GM12878 (cell line): ENCODE results near the gene BTBD8. TPM values are rescaled to one million over a fixed set of nuclear protein-coding genes. Genes with fewer than 3 reads are reported as not detected.

Source experiments
- ATAC-seq: fragments of 200-7000 bp; cut with Tn5 transposase; 3 replicates; pipeline ENCODE4 v1.9.1; 2020; ENCODE audit warnings: mild to moderate bottlenecking, moderate library complexity
- BruUV-seq: library from RNA; stranded (reverse); fragments of 400-500 nt; replicated peaks from 2 replicates; lab custom pipeline; 2021; lab: Mats Ljungman, UMichigan
- CTCF ChIA-PET: fragments of 300-600 bp; sonication (Branson Sonifier 250); formaldehyde crosslinking; extraction: SDS; loops from one replicate; lab custom pipeline; 2021; ENCODE audit warnings: inconsistent platforms; lab: Yijun Ruan, JAX
- POLR2A ChIA-PET: fragments of 350-600 bp; formaldehyde crosslinking; extraction: SDS; loops from one replicate; lab custom pipeline; 2021; ENCODE audit warnings: inconsistent platforms; lab: Charles Lee
- RAD21 ChIA-PET: fragments of 300-600 bp; sonication (Branson Sonifier 250); formaldehyde crosslinking; loops from one replicate; lab custom pipeline; 2023; ENCODE audit warnings: antibody characterized with exemption; ENCODE audit not compliant: unreplicated experiment; lab: Charles Lee
- SMC1A ChIA-PET: fragments of 300-600 bp; sonication (Branson Sonifier 250); formaldehyde crosslinking; loops from one replicate; lab custom pipeline; 2023; ENCODE audit not compliant: unreplicated experiment, uncharacterized antibody; lab: Charles Lee
- DNase-seq: peaks from one replicate; pipeline ENCODE4 v3.0.0-alpha.2; 2011; ENCODE audit warnings: low read depth, low spot score
- FAIRE-seq: peaks from 3 replicates; lab custom pipeline; 2011; peaks lifted over from hg19 to GRCh38; lab: Jason Lieb, UNC
- H2AFZ ChIP-seq: 2 replicates; pipeline ENCODE4 v1.6.0; 2011; ENCODE audit warnings: low read depth, low read length, control low read depth; ENCODE audit not compliant: control insufficient read depth
- H3K27ac ChIP-seq: 2 replicates; pipeline ENCODE4 v1.5.1; 2011; ENCODE audit warnings: control low read depth; ENCODE audit not compliant: control insufficient read depth, insufficient read depth
- H3K27me3 ChIP-seq, 2 experiments: replicated peaks in 1 of 2; 2 replicates each; pipeline versions ENCODE4 v1.6.0 to v1.6.1; 2011; ENCODE audit warnings: low read length in 1 of 2; ENCODE audit not compliant: control insufficient read depth in 2 of 2, insufficient read depth in 2 of 2
- H3K36me3 ChIP-seq, 2 experiments: 2 replicates each; pipeline ENCODE4 v1.5.1; 2011; ENCODE audit warnings: low read length in 1 of 2; ENCODE audit not compliant: control insufficient read depth in 2 of 2, insufficient read depth in 2 of 2
- H3K4me1 ChIP-seq: 2 replicates; pipeline ENCODE4 v1.6.1; 2011; ENCODE audit warnings: mild to moderate bottlenecking, low read length, moderate library complexity, mixed read lengths; ENCODE audit not compliant: control insufficient read depth, insufficient read depth
- H3K4me2 ChIP-seq: 2 replicates; pipeline ENCODE4 v1.6.0; 2011; ENCODE audit warnings: control low read depth; ENCODE audit not compliant: control insufficient read depth, insufficient read depth
- H3K4me3 ChIP-seq: fragments of 200-600 bp; sonication (generic); 2 replicates; pipeline ENCODE4 v1.5.1; 2016
- H3K79me2 ChIP-seq: 2 replicates; pipeline ENCODE4 v1.6.0; 2011; ENCODE audit warnings: low read length; ENCODE audit not compliant: control insufficient read depth, insufficient read depth
- H3K9ac ChIP-seq: 2 replicates; pipeline ENCODE4 v1.8.0; 2011; ENCODE audit warnings: low read length, control low read depth, mixed read lengths; ENCODE audit not compliant: control insufficient read depth, insufficient read depth
- H3K9me3 ChIP-seq: replicated peaks from 3 replicates; pipeline ENCODE4 v1.5.1; 2011; ENCODE audit warnings: mild to moderate bottlenecking, low read length; ENCODE audit not compliant: control insufficient read depth, insufficient read depth
- H4K20me1 ChIP-seq: 2 replicates; pipeline ENCODE4 v1.6.0; 2011; ENCODE audit not compliant: control insufficient read depth, insufficient read depth
- CHD1 ChIP-seq: IDR thresholded peaks from 2 replicates; pipeline ENCODE4 v1.6.1; 2012; ENCODE audit warnings: low read depth, low read length, improper control_type of control experiment
- FOS ChIP-seq: IDR thresholded peaks from 3 replicates; pipeline ENCODE4 v1.6.1; 2011; ENCODE audit warnings: borderline replicate concordance; ENCODE audit not compliant: insufficient read length; ENCODE audit errors: extremely low read depth
- HCFC1 ChIP-seq: fragments of 150-350 bp; IDR thresholded peaks from 2 replicates; pipeline ENCODE4 v1.6.1; 2014; ENCODE audit warnings: low read length
- KDM1A ChIP-seq: fragments of 200-600 bp; sonication (generic); IDR thresholded peaks from 2 replicates; pipeline ENCODE4 v1.6.1; 2016; ENCODE audit warnings: borderline replicate concordance
- NR2C2 ChIP-seq: IDR thresholded peaks from 2 replicates; pipeline ENCODE4 v1.6.1; 2011; ENCODE audit warnings: borderline replicate concordance, low read depth; ENCODE audit not compliant: control insufficient read depth, insufficient read length
- PAX8 ChIP-seq: fragments of 450-650 bp; IDR thresholded peaks from 2 replicates; pipeline ENCODE4 v1.6.1; 2017; ENCODE audit warnings: mild to moderate bottlenecking, moderate library complexity
- POLR2AphosphoS5 ChIP-seq: IDR thresholded peaks from 2 replicates; pipeline ENCODE4 v1.6.1; 2011; ENCODE audit warnings: mild to moderate bottlenecking, low read length, inconsistent platforms
- RAD51 ChIP-seq: fragments of 450-650 bp; IDR thresholded peaks from 2 replicates; pipeline ENCODE4 v1.6.1; 2016; ENCODE audit warnings: moderate library complexity, mild to moderate bottlenecking, inconsistent platforms
- STAT1 ChIP-seq: fragments of 450-650 bp; conservative IDR thresholded peaks from 2 replicates; pipeline ENCODE4 v1.6.1; 2014; ENCODE audit warnings: antibody characterized with exemption, mild to moderate bottlenecking
- ZBED1 ChIP-seq: IDR thresholded peaks from 2 replicates; pipeline ENCODE4 v1.6.1; 2016; ENCODE audit warnings: borderline replicate concordance
- ZNF592 ChIP-seq: fragments of 450-650 bp; IDR thresholded peaks from 2 replicates; pipeline ENCODE4 v1.6.1; 2017; ENCODE audit warnings: mild to moderate bottlenecking, moderate library complexity
- ZNF687 ChIP-seq: fragments of 450-650 bp; IDR thresholded peaks from 2 replicates; pipeline ENCODE4 v1.6.1; 2017; ENCODE audit warnings: mild to moderate bottlenecking, moderate library complexity
- WGBS: methylation state at CpG from one replicate; pipeline ENCODE4 v1.1.6; 2016; ENCODE audit warnings: low lambda C conversion rate; ENCODE audit not compliant: insufficient replicate concordance, insufficient coverage; ENCODE audit errors: missing lambda C conversion rate; 5-methylcytosine and 5-hydroxymethylcytosine counted together
- in situ Hi-C: fragments of 300-500 bp; cut with MboI; formaldehyde crosslinking; loops from 9 replicates; pipeline ENCODE4 v1.14.3; 2018; ENCODE audit warnings: mixed read lengths
- intact Hi-C: fragments of 100-400 bp; cut with micrococcal nuclease; formaldehyde crosslinking; loops from one replicate; pipeline ENCODE4 v1.14.2; 2022; ENCODE audit not compliant: unreplicated experiment
- polyA plus RNA-seq, 11 experiments: library from polyadenylated mRNA; depleted of rRNA in 4 of 11; unstranded in 6 of 11; stranded (reverse) in 5 of 11; fragments of >200 nt; fragmentation: Nextera tagmentation in 4 of 11; fragmentation: Illumina TruSeq in 1 of 11; extraction: Ambion mirVana in 4 of 11; extraction: Trizol in 1 of 11; gene quantifications; 1 replicate in 1 of 11; 2 replicates in 10 of 11; pipeline versions ENCODE4 v1.2.1 to v1.2.3, GENCODE V29; 2011 to 2016; ENCODE audit warnings: inconsistent platforms in 2 of 11, missing spikeins in 2 of 11, low read depth in 1 of 11
- total RNA-seq, 4 experiments: library from RNA; depleted of rRNA in 3 of 4; stranded (reverse); fragments of >200 nt in 3 of 4; fragmentation: Illumina TruSeq in 1 of 4; extraction: Trizol in 1 of 4; gene quantifications; 2 replicates each; pipeline versions ENCODE4 v1.2.1 to v1.2.3, GENCODE V29; 2013 to 2021
- TF ChIP-seq, protein P1 (sequence below): fragments of 450-650 bp; IDR thresholded peaks from 2 replicates; pipeline ENCODE4 v1.6.1; 2017; ENCODE audit warnings: mild to moderate bottlenecking

The BTBD8 gene
- total and polyA plus RNA-seq, 10 of the 15 experiments (the other 5 are each of a cell fraction or from before 2014, with no cell fraction given): 0.07 to 0.32 (median 0.19) TPM; not detected in 1

GRCh38 chr1:92075311-92075710, 4.8 kb upstream of the BTBD8 start, which contains the start of gene SETSIP (continued):
- no peak for TF ChIP-seq ZNF687
- no peak for TF ChIP-seq NR2C2

DNA sequence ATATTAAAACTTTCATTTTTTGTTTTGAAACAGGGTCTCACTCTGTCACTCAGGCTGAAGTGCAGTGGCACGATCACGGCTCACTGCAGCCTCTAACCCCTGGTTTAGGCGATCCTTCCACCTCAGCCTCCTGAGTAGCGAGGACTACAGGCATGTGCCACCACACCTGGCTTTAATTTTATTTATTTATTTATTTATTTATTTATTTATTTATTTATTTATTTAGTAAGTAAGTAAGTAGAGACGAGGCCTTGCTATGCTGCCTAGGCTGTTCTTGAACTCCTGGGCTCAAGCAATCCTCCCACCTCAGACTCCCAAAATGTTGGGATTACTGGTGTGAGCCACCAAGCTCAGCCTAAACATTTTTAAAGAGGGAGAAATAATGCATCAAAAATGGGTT, 3.8 kb upstream of the BTBD8 start:
- RAD21 ChIA-PET: no interaction called here
- TF ChIP-seq RAD51: no peak
- TF ChIP-seq, protein P1, sequence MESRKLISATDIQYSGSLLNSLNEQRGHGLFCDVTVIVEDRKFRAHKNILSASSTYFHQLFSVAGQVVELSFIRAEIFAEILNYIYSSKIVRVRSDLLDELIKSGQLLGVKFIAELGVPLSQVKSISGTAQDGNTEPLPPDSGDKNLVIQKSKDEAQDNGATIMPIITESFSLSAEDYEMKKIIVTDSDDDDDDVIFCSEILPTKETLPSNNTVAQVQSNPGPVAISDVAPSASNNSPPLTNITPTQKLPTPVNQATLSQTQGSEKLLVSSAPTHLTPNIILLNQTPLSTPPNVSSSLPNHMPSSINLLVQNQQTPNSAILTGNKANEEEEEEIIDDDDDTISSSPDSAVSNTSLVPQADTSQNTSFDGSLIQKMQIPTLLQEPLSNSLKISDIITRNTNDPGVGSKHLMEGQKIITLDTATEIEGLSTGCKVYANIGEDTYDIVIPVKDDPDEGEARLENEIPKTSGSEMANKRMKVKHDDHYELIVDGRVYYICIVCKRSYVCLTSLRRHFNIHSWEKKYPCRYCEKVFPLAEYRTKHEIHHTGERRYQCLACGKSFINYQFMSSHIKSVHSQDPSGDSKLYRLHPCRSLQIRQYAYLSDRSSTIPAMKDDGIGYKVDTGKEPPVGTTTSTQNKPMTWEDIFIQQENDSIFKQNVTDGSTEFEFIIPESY: no peak
- no peak for TF ChIP-seq PAX8
- no peak for TF ChIP-seq ZBED1
- TF ChIP-seq POLR2AphosphoS5: no peak
- TF ChIP-seq FOS: no peak
- no peak for TF ChIP-seq CHD1
- no peak for TF ChIP-seq STAT1
- no peak for TF ChIP-seq KDM1A
- no peak for TF ChIP-seq ZNF592
- TF ChIP-seq HCFC1: no peak

More for the DNA sequence above, 3.8 kb upstream of the BTBD8 start:
- Histone ChIP-seq H2AFZ (no peak overlapping the region), H3K9me3 (no peaks in the 10 kb centered on the region; the same call in 2 of the 3 replicates), H3K36me3 (no peaks in the 10 kb centered on the region), H3K79me2 (no peaks in the 10 kb centered on the region), H4K20me1 (no peaks in the 10 kb centered on the region), H3K27me3 (no peaks in the 10 kb centered on the region), H3K4me1 (no peaks in the 10 kb centered on the region), H3K4me2 (no peak overlapping the region), H3K27ac (no peak overlapping the region), H3K4me3 (no peak overlapping the region), H3K9ac (no peak overlapping the region)
- intact Hi-C loops (no loop called here), in situ Hi-C loops (no loop called here)
- DNase-seq (no peak), ATAC-seq (no peak), FAIRE-seq (no peak)
- no TSS peak for BruUV-seq
- POLR2A ChIA-PET: no interaction called here
- WGBS: 90% methylated on average over 5 of the region's 5 CpGs
- SMC1A ChIA-PET: no interaction called here
- CTCF ChIA-PET: interaction anchor here (1.5 kb wide), 1 partner anchor 79 kb away, joined by 3 read pairs; no protein-coding TSS in a partner anchor
